Left lung (tissue), 10 donors: ENCODE measurements around the gene MAP6D1. TPM values are rescaled to one million over a fixed set of nuclear protein-coding genes. Genes with fewer than 3 reads are reported as not detected.
A peak's percentile ranks its signal among the peaks of the same experiment; 100 is the strongest.

ENCODE experiments used
- ATAC-seq: fragments of 200-7000 bp; cut with Tn5 transposase; one replicate; pipeline ENCODE4 v1.9.1; 2020; ENCODE audit warnings: moderate library complexity
- DNase-seq, 4 donors: peaks; one replicate each; pipeline ENCODE4 v3.0.0-alpha.2; 2013 to 2020
- H3K27ac ChIP-seq, 2 donors: fragments of 200-600 bp; sonication (generic) in 1 of 2; one replicate each; pipeline versions ENCODE4 v1.5.0 to v1.8.0; 2020 to 2021
- H3K27me3 ChIP-seq, 2 donors: fragments of 200-600 bp; sonication (generic) in 1 of 2; one replicate each; pipeline versions ENCODE4 v1.5.0 to v1.8.0; 2020 to 2021
- H3K36me3 ChIP-seq, 2 donors: fragments of 200-600 bp; sonication (generic) in 1 of 2; one replicate each; pipeline versions ENCODE4 v1.5.0 to v1.8.0; 2020 to 2021
- H3K4me1 ChIP-seq, 2 donors: fragments of 200-600 bp; one replicate each; pipeline ENCODE4 v1.8.0; 2021
- H3K4me3 ChIP-seq, 2 donors: fragments of 200-600 bp; sonication (generic) in 1 of 2; one replicate each; pipeline versions ENCODE4 v1.5.0 to v1.8.0; 2020 to 2021; ENCODE audit warnings: mild to moderate bottlenecking in 1 of 2
- H3K9me3 ChIP-seq, 2 donors: fragments of 200-600 bp; sonication (generic) in 1 of 2; one replicate each; pipeline versions ENCODE4 v1.5.0 to v1.8.0; 2020 to 2021
- CTCF ChIP-seq, 2 donors: fragments of 200-600 bp; sonication (generic) in 1 of 2; IDR thresholded peaks; one replicate each; pipeline versions ENCODE4 v1.5.0 to v1.8.0; 2021; ENCODE audit warnings: antibody characterized with exemption in 2 of 2
- intact Hi-C, 2 donors: fragments of 100-400 bp; cut with DNase I; formaldehyde crosslinking; loops; one replicate each; pipeline versions ENCODE4 v1.11.2 to v1.14.2; 2022
- polyA plus RNA-seq, 6 donors: library from polyadenylated mRNA; unstranded; fragments of 120-200 nt; gene quantifications; one replicate each; pipeline ENCODE4 v1.2.1, GENCODE V29; 2013; ENCODE audit not compliant: insufficient read length in 6 of 6
- total RNA-seq, 2 donors: library from RNA; stranded (reverse); fragmentation: NEBNext Ultra II Directional; extraction: Animal tissue kit (Norgen Biotek cat#: 25700); gene quantifications; one replicate each; pipeline ENCODE4 v1.2.1, GENCODE V29; 2021
- donor health status: DM: no; HTN: yes; CAD: no.
- donor health status: DM: no; HTN: no; CAD: no.

Gene MAP6D1
- total and polyA plus RNA-seq, 8 donors, result 0.38 to 2.2 (median 0.83) TPM

- TF ChIP-seq CTCF (IDR thresholded peaks at IDR 0.05), result no peak
- Histone ChIP-seq H3K9me3 (no peaks in the 10 kb centered on the region), H3K27me3 (no peaks in the 10 kb centered on the region), H3K4me1 (peaks cover 0 to 12% of the 10 kb centered on the region in 2 donors), H3K27ac (no peak overlapping the region), H3K4me3 (no peak overlapping the region), H3K36me3 (peaks cover 0 to 82% of the 10 kb centered on the region in 2 donors)
- intact Hi-C loops, result no loop called here
- ATAC-seq (no peak), DNase-seq (no peak)
Observed at GRCh38 chr3:183774631-183775030, 50.7 kb downstream of the MAP6D1 start.

- H3K4me3 ChIP-seq, result no peak overlapping the region
- no peaks in the 10 kb centered on the region for H3K27me3 ChIP-seq
- no peak for DNase-seq
- H3K27ac ChIP-seq, result no peak overlapping the region
- H3K36me3 ChIP-seq, result peaks cover 0 to 31% of the 10 kb centered on the region in 2 donors
- intact Hi-C loops, result loop anchor here in 1 of 2 donors (5.0 kb wide), 1 partner anchor 302 kb away; no protein-coding TSS in a partner anchor
- H3K9me3 ChIP-seq, result no peaks in the 10 kb centered on the region
- TF ChIP-seq CTCF (IDR thresholded peaks at IDR 0.05), result no peak
- ATAC-seq, result no peak
- peaks cover 0 to 25% of the 10 kb centered on the region in 2 donors for H3K4me1 ChIP-seq
Observed at GRCh38 chr3:183769453-183769852, 55.9 kb downstream of the MAP6D1 start.

- no peaks in the 10 kb centered on the region for H3K27me3 ChIP-seq
- peak in 1 of 4 donors; percentile 43 for DNase-seq
- no peak for TF ChIP-seq CTCF (IDR thresholded peaks at IDR 0.05)
- H3K4me1 ChIP-seq, result peaks cover 0 to 26% of the 10 kb centered on the region in 2 donors
- intact Hi-C loops, result loop anchor here in 1 of 2 donors (5.0 kb wide), 1 partner anchor 301 kb away; no protein-coding TSS in a partner anchor
- H3K4me3 ChIP-seq, result no peak overlapping the region
- peak; percentile 57 for ATAC-seq
- peaks cover 0 to 28% of the 10 kb centered on the region in 2 donors for H3K36me3 ChIP-seq
- H3K9me3 ChIP-seq, result no peaks in the 10 kb centered on the region
- H3K27ac ChIP-seq, result peak overlapping the region in 1 of 2 donors; percentile 62
Observed at GRCh38 chr3:183768114-183768513, 57.3 kb downstream of the MAP6D1 start.

- intact Hi-C loops, result loop anchor here in 1 of 2 donors (5.0 kb wide), 1 partner anchor 300 kb away; no protein-coding TSS in a partner anchor
Observed at GRCh38 chr3:183766745-183767606, 58.4 kb downstream of the MAP6D1 start.

More at GRCh38 chr3:183766745-183767606, 58.4 kb downstream of the MAP6D1 start:
- H3K27ac ChIP-seq, result peak overlapping the region; percentile 60 to 62
- H3K4me3 ChIP-seq, result no peak overlapping the region
- no peaks in the 10 kb centered on the region for H3K27me3 ChIP-seq
- ATAC-seq, result peak; percentile 94
- H3K4me1 ChIP-seq, result peaks cover 0 to 26% of the 10 kb centered on the region in 2 donors
- peaks cover 0 to 30% of the 10 kb centered on the region in 2 donors for H3K36me3 ChIP-seq
- TF ChIP-seq CTCF (IDR thresholded peaks at IDR 0.05), result peak; percentile 64 to 69
- H3K9me3 ChIP-seq, result no peaks in the 10 kb centered on the region
- peak in 3 of 4 donors; percentile 33 to 79 (median 72) for DNase-seq
